ENCODE data around the gene CEP104.

The CEP104 gene

DNA sequence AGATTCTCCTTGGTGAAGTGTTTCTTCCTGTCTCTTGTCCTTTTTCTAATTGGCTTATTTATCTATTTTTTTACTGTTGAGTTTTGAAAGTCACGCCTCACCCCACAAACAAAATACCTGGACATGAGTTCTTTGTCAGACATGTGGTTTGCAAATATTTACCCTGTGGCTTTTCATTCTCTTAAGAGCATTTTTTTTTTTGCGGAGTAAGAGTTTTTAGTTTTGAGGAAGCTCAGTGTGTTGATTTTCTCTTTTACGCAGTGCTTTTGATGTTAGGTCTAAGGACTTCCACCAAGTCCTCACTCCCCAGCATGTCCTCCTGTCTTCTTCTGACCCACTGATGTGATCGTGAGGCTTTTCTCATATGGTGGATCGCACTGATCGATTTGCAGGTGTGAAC lies 7.9 kb upstream of the CEP104 start:
- no peak overlapping the region for H3K4me3 ChIP-seq (ENCODE audit: low read depth, low read length)
- in situ Hi-C loops (cut with HindIII; ENCODE audit: low sequenced_read_pairs): no loop called here
- no peak for DNase-seq (ENCODE audit: low read depth, low spot score)
- TF ChIP-seq, protein P1, sequence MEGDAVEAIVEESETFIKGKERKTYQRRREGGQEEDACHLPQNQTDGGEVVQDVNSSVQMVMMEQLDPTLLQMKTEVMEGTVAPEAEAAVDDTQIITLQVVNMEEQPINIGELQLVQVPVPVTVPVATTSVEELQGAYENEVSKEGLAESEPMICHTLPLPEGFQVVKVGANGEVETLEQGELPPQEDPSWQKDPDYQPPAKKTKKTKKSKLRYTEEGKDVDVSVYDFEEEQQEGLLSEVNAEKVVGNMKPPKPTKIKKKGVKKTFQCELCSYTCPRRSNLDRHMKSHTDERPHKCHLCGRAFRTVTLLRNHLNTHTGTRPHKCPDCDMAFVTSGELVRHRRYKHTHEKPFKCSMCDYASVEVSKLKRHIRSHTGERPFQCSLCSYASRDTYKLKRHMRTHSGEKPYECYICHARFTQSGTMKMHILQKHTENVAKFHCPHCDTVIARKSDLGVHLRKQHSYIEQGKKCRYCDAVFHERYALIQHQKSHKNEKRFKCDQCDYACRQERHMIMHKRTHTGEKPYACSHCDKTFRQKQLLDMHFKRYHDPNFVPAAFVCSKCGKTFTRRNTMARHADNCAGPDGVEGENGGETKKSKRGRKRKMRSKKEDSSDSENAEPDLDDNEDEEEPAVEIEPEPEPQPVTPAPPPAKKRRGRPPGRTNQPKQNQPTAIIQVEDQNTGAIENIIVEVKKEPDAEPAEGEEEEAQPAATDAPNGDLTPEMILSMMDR (IDR thresholded peaks at IDR 0.05; ENCODE audit: low read depth, low read length): no peak

DNA sequence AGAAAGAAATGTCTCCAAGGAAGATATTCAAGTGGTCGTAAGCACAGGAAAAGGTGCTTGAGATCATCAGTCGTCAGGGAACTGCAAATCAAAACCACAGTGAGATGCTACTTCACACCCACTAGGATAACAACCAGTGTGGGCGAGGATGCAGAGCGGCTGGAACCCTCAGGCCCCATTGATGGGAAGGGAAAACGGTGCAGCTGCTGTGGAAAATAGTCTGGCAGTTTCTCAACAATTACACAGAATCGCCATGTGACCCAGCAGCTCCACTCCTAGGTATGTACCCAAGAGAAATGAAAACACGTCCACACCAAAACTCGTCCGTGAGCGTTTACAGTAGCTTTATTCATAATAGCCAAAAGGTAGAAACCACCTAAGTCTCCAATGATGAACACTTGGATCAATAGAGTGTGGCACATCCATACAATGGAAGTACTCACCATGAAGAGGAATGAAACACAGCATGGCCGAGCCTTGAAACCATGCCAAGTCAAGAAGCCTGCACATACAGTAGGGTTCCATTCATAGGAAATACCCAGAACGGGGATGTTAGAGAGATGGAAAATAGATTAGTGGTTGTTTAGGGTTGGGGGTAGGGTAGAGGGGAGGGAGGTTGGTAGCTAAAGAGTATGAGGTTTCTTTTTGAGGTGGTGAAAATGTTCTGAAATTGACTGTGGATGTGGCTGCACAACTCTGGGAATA lies 6.4 kb upstream of the CEP104 start:
- TF ChIP-seq, protein P1 (IDR thresholded peaks at IDR 0.05; ENCODE audit: low read depth, low read length): no peak
- no peak for DNase-seq (ENCODE audit: low read depth, low spot score)
- no peak overlapping the region for H3K4me3 ChIP-seq (ENCODE audit: low read depth, low read length)
- in situ Hi-C loops (cut with HindIII; ENCODE audit: low sequenced_read_pairs): no loop called here

DNA sequence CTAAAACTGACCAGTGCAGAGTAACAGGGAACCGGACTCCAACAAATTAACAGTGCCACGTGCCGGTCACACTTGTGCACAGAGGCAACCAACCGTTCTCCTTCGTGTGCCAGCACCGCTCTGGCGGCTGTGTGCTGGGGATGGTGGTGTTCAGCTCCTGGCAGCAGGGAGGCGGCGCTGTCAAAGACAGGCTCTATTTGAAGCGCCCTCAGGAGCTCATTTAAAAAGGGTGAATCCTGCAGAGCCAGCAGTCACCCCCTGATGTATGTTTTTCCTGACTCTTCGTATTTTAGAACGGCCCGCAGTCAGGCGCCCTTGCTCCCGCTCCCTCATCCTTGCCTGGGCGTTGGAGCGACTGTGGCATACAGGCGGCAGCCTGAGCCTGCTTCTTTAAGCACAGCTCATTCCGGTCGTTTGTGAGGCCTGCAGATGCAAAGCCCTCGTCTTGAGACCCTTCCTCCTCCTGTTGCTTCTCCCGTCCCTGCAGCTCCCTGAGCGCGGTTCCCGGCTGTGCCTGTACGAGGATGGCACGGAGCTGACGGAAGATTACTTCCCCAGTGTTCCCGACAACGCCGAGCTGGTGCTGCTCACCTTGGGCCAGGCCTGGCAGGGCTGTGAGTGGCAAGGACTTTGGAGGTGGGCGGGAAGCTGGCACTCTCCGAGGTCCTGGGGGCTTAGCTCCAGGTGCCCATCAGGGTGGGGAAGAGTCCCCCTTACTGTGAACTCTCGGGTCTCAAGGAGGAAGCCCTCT lies 1.4 kb upstream of the CEP104 start:
- TF ChIP-seq, protein P1 (IDR thresholded peaks at IDR 0.05; ENCODE audit: low read depth, low read length): peak; percentile 38
- peak; percentile 26 for DNase-seq (ENCODE audit: low read depth, low spot score)
- in situ Hi-C loops (cut with HindIII; ENCODE audit: low sequenced_read_pairs): no loop called here
- H3K4me3 ChIP-seq (ENCODE audit: low read depth, low read length): peak overlapping the region; percentile 86

DNA sequence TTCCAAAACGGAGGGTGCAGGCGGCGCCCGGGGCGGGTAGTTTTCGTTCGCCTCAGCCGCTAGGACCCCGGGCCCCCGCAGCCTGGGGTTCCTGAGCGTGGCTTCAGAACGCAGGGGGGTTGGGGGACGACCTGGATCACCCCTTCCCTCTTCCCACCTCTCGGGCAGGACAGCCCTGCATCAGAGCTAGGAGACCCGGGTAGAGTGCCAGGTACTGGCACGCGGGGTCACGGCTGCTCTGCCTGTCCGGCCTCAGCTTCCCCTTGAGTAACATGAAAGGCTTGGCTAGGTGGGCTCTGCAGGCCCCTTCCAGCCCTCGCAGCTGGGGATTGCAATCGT lies 749 bp upstream of the CEP104 start:
- H3K4me3 ChIP-seq (ENCODE audit: low read depth, low read length): peak overlapping the region; percentile 86
- no peak for DNase-seq (ENCODE audit: low read depth, low spot score)
- TF ChIP-seq, protein P1 (IDR thresholded peaks at IDR 0.05; ENCODE audit: low read depth, low read length): no peak
- in situ Hi-C loops (cut with HindIII; ENCODE audit: low sequenced_read_pairs): no loop called here

DNA sequence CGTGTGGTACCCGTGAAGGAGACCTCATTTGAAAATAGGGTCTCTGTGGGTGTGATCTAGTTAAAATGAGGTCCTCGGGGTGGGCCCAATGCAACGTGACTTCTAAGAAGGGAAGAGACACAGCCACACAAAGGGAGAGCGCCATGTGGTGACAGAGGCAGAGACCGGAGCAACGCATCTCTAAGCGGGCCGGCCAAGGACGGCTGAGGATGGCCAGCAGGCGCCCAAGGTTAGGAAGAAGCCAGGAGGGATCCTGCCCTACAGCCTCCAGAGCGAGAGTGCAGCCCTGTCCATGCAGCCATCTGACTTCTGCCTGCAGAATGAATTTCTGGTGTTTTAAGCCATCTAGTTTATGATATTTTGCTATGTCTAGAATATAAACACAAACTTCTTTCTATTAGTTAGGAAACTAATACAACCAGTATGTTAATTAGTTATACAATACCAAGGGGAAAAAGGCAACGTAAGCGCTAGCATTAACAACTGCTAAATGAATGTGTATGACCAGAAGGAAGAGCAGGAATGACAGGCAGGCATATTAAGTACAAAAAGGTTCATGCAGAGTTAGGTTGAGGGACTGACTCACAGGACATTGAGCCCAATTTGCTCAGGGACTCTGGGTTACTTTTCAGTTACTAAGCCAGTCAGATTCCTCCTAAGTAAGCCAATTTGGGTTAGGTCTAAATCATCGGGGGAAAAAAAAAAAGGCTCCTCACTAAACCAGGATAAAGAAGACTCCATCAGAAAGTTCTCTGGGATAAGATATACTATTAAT lies 4.1 kb downstream of the CEP104 start:
- TF ChIP-seq, protein P1 (IDR thresholded peaks at IDR 0.05; ENCODE audit: low read depth, low read length): no peak
- H3K4me3 ChIP-seq (ENCODE audit: low read depth, low read length): no peak overlapping the region
- in situ Hi-C loops (cut with HindIII; ENCODE audit: low sequenced_read_pairs): no loop called here
- no peak for DNase-seq (ENCODE audit: low read depth, low spot score)

DNA sequence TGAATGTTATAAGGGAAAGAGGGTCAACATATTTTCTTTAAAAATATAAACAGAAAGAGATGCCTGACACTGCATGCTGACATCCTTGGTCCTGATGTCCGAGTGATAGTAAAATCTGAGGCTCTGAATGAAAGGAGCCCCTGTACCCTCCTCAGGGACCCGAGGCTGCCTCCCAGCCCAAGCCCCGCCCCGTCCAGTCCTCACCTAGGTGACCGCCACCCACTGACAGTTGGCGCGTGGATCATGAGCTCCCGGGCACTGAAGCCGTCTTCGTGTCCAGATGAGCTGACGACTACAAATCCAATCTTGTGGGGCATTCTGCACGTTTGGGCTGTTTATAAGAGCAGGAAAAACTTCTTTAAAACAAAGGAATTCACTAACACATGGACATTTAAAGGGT lies 4.9 kb downstream of the CEP104 start:
- DNase-seq (ENCODE audit: low read depth, low spot score): no peak
- TF ChIP-seq, protein P1 (IDR thresholded peaks at IDR 0.05; ENCODE audit: low read depth, low read length): no peak
- no peak overlapping the region for H3K4me3 ChIP-seq (ENCODE audit: low read depth, low read length)
- in situ Hi-C loops (cut with HindIII; ENCODE audit: low sequenced_read_pairs): no loop called here
